ENCODE measurements around the gene GRIA4. TPM values are rescaled to one million over a fixed set of nuclear protein-coding genes. Genes with fewer than 3 reads are reported as not detected.
"Not testable (repeated sequence)": the region's sequence is repeated elsewhere in the genome, so short reads cannot be mapped to it uniquely, and the experiment has no call there.

Gene GRIA4
- total RNA-seq, 1 donor from 2014 or later: not detected

DNA sequence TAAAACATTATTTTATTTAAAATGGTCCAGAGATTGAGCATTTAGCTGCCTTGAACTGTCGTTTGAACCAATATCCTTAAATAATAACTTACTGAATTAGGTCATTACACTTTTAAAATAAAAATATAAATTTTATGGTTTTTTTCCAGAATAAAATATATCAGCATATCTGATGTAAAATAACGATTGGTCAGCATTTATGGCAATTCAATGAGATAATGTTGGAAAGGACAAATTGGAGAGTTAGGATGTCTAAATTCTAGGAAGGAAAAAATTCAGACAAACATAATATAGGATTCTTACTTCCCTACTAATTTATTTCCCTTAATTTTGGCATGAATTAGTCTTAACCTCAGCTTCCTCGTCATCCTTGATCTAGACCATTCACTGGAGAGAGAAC is 113.4 kb downstream of the GRIA4 start:
- DNase-seq: no peak

DNA sequence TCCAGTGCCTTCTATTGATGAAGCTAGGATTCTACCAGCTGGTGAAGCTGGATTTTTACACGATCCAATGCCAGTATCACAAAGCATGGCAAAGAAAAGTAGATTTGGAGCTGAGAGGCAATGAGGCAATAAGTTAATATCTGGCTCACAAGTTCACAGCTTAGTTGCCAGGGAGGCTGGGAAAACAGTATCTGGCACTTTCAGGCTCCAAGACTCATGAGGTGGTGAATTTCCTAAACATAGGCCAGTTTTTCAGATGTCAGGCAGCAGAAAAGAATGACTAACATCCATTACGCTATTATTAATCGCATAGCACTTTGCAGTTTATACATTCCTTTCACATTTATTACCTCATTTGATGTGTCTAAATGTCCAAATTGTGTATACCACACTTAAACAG is 122.7 kb downstream of the GRIA4 start:
- no peak for DNase-seq

GRCh38 chr11:105734426-105734825 is 124.6 kb downstream of the GRIA4 start:
- DNase-seq: no peak

DNA sequence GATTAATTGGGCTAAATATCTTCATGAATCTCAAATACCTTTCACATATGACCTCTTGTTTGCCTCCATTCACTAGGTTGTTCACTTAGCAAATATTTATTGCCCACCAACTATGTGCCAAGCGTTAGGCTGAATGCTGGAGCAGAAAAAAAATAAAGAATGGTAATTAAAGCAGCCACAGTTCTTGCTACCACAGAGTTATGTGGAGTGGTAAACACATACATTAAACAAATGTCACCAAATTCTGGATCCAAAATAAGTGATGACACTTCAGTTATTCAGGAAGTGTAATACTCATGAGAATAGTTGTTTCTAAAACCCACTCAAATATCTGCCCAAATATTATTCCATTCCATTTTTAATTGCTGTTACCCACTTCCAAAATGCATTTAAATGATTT is 128.4 kb downstream of the GRIA4 start:
- no peak for DNase-seq

GRCh38 chr11:105738986-105739795 is 129.3 kb downstream of the GRIA4 start:
- DNase-seq: no peak

DNA sequence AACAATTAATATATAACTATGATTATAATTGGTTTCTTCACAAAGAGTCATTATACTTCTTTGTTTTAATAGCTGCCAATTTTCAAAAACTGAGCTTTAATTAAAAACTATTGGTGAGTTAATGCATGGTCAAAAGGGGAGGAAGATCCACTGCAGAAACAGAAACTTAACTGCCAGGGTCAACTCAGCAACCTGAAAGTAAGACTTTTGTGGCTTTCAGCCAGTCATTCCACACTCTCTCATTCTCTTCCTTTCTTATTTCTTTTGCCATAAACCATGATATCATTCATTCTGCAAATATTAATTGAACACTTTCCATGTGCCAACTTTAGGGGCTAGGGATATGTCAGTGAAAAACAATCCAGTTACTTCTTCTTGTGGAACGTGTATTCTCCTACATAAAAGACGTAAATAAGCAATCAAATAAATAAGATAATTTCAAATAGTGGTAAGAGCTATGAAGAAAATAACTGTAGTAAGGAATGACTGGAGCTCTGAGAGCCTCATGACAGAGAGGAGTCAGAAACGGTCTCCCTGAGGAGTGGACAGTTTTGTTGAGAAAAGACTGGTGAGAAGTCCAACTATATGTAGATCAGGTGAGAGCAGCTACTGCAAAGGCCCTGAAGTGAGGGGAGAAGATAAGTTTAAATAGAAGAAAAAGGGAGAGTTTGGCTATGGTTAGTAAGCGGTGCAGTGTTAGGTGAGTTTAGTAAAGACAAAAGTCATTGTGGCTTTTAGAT is 130.5 kb downstream of the GRIA4 start:
- DNase-seq: no peak

DNA sequence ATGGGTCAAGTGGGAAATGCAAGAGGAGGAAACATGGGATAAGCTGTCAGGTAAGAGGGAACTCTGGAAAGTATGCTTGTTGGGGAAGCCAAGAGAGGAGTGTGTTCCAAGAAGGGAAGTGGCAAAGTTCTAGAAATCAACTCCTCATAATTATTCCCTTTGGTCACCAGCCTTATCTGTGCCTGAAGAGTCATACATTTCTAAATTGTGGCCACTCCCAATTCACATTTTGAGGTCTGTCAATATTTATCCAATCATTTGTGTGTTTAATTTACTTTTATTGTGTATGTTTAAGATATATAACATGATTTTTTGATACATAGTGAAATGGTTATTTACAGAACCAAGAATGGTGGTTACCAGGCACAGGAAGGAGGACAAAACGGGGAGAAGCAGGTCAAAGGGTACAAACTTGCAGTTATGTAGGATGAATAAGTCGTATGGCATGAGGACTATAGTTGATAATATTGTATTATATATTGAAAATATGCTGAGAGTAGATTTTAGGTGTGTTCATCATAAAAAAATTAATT is 131.7 kb downstream of the GRIA4 start:
- no peak for DNase-seq

DNA sequence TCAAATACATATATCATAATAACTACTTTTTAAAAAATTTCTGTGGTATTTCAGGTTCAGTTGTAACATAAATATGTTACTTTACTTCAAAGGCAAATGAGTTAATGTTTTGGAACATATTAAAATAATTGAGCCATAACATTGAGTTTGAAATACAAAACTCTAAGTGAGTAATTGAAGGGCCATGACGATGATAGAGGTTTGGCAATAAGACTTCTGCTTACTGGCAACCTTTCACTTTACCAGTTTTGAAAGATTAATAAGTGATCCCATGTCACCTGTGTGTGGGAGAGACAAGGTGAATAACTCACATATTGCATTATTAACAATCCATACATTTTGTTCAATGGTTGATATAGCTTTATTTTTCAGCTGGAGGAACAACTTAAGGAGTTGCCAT is 144.4 kb downstream of the GRIA4 start:
- DNase-seq: no peak

DNA sequence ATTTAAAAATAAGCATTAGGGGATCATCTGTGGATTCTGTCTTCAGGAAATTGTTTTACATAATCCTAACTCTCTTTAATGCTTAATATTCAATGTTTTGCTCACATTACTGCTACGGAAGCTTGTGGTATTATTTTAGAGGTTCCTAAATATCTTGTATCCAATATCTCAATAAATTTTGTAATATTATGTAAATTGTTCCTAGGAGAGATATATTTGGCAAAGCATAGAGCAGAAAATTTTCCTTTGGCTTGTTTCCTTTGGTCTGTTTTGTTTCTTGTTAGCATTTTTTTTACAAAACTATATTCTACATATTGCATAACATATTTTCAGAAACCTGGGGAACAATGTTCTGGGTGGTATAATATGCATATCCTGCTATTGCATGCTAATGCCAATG is 144.8 kb downstream of the GRIA4 start:
- DNase-seq: no peak

- DNase-seq: no peak
Measured at GRCh38 chr11:105757107-105757506, 147.2 kb downstream of the GRIA4 start.

DNA sequence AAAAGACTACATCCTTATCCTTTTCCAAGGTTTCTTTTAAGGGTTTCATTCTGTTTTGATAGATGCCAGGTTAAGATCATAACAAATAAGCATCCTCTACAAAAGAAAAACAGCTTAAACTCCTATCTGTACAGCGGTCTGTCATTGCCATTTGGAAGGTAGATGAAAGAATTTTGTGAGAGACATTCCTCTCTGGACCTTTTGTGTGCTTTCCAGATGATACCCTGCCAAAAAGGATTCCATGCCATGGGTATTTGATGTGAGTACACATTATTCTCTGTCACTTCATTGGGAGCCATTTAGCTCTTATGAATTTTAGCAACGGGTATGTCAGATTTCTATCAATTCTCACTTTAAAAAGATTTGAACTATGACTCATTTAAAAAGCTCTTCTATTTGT is 153.7 kb downstream of the GRIA4 start:
- no peak for DNase-seq

- no peak for DNase-seq
Measured at GRCh38 chr11:105767931-105768330, 158.1 kb downstream of the GRIA4 start.

DNA sequence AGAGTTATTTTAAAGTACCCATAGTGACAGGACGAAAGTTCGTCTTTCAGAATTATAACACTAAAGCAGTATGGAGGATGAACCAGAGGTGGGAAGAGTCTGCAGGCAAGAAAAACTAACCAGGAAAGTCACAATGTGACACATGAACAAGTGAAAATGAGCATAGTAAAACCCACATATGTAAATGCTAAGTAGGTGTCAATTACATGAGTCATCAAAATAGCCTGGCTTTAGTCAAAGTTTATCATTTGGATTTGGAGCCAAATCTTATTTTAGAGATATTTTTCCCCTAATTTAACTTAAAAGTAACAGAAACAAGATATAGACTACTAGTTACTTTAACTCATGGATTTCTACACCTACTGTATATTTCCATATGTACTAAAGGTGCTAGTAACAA is 159.8 kb downstream of the GRIA4 start:
- DNase-seq: no peak

DNA sequence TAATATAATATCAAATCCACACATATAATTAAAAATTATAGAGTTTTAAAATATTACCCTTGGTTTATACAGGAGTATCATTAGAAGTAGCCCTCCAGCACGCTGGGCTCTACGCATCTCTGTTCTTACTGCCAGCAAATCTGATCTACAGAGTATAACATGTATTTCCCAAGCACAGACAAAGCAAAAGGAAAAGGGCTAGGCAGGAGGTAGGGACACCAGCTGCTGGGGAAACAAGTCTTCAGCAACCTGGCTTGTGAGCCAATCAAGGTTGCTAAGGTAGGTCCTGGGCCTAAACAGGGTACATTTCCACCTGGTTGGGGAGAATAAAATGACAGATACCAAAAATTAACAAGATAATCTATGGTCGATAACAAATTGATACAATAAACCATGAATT is 163.6 kb downstream of the GRIA4 start:
- DNase-seq: not testable (repeated sequence)

- DNase-seq: no peak
Measured at GRCh38 chr11:105774899-105775298, 165.0 kb downstream of the GRIA4 start.

GRCh38 chr11:105780781-105781525 is 171.1 kb downstream of the GRIA4 start:
- DNase-seq: no peak

- no peak for DNase-seq
Measured at GRCh38 chr11:105781807-105782206, 171.9 kb downstream of the GRIA4 start.

- no peak for DNase-seq
Measured at GRCh38 chr11:105783216-105783615, 173.3 kb downstream of the GRIA4 start.

DNA sequence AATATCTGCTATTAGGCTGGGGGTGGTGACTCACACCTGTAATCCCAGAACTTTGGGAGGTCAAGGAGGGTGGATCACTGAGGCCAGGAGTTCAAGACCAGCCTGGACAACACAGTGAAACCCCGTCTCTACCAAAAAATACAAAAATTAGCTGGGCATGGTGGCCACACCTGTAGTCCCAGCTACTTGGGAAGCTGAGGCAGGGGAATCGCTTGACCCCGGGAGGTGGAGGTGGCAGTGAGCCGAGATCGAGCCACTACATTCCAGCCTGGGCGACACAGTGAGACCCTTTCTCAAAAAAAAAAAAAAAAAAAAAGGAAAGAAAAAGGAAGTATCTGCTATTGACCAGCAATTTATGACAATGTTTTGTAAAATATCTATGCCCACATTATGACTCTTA is 176.0 kb downstream of the GRIA4 start:
- DNase-seq: not testable (repeated sequence)

- DNase-seq: no peak
Measured at GRCh38 chr11:105786741-105787140, 176.9 kb downstream of the GRIA4 start.

DNA sequence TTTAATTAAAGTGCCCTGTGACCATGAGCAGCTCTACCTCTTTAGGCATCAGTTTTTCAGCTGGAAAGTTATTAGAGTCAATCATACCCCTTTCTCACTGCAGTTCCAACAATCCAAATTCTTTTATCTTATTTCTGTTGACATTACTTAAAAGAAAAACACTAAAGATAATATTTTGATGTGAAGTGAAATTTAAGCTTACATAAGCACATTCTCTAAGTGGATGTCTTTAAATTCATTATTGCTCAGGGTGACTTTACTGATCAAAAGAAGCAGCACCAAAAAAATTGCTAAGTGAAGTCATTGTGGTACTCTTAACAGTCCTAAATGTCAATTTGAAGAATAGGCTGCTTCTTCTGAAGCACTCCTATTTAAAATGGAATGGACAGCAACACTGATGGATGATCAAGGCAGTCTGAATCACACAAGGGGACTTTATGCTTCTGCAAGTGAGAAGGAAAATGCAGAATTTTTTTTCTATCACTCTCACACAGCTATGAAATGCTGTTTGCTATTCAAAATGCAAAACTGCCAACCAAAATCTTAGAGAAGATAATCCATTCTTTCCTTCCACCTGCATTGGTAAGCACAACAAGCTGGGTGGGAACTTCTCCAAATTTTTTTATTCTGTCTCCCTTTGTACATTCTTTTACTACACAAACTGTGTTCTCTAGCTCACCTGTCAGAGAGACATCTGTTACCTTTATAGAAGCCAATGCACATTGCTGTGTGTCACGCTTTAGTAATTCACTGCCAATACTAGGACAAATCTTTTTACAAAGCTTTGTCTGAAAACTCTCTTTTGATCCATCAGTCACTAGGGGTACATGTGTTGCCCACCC is 179.9 kb downstream of the GRIA4 start:
- no peak for DNase-seq

DNA sequence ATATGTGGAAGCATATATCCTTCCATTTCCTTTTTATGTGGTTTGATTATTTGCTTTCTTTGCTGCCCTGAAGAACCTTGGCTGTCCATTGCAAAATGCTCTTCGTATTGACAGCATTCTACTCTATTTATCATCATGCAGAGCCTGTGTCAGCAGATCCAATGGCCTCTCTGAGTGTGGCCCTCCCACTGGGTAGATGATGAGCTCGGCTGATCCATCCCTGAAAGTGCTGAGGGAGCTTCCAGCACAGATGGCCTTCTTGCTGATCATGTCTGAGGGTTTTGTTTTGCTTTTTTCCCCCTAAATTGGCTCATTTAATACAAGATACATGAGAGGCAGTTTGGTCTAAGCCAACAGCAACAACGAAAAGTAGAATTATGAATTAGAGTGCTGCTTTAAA is 181.0 kb downstream of the GRIA4 start:
- DNase-seq: no peak
